ENCODE results near the gene FUS.

The FUS gene

DNA sequence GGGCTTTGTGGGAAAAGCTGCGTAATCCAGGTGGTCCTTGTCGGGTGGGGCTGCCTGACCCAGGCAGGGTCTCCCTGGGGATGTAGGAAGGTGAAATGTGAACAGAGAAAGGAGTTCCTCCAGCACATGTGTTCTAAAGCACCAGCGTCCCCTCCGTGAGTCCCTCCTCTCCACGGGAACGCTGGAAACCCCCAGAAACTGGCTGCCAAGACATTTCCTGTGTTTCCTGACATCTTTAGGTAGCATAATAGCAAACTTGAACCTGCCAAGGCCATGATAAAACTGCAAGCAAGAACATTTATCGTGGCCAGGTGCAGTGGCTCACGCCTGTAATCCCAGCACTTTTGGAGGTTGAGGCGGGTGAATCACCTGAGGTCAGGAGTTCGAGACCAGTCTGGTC lies 49.6 kb downstream of the FUS start:
- TF ChIP-seq RARB (CRISPR knock-in tag; IDR thresholded peaks at IDR 0.05) (no peak), SNAI2 (CRISPR knock-in tag; IDR thresholded peaks at IDR 0.05) (no peak), ZFP3 (CRISPR knock-in tag; IDR thresholded peaks at IDR 0.05) (no peak), CSDC2 (CRISPR knock-in tag; IDR thresholded peaks at IDR 0.05) (no peak), ARNTL (CRISPR knock-in tag; IDR thresholded peaks at IDR 0.05; ENCODE audit: borderline replicate concordance, low read depth) (no peak), ZC3H10 (CRISPR knock-in tag; IDR thresholded peaks at IDR 0.05) (no peak), ZNF8 (CRISPR knock-in tag; IDR thresholded peaks at IDR 0.05) (no peak), ISL1 (CRISPR knock-in tag; IDR thresholded peaks at IDR 0.05) (no peak), ZFP30 (CRISPR knock-in tag; IDR thresholded peaks at IDR 0.05) (no peak), BACH2 (CRISPR knock-in tag; IDR thresholded peaks at IDR 0.05; ENCODE audit: borderline replicate concordance) (no peak)
- TF ChIP-seq, protein P1, sequence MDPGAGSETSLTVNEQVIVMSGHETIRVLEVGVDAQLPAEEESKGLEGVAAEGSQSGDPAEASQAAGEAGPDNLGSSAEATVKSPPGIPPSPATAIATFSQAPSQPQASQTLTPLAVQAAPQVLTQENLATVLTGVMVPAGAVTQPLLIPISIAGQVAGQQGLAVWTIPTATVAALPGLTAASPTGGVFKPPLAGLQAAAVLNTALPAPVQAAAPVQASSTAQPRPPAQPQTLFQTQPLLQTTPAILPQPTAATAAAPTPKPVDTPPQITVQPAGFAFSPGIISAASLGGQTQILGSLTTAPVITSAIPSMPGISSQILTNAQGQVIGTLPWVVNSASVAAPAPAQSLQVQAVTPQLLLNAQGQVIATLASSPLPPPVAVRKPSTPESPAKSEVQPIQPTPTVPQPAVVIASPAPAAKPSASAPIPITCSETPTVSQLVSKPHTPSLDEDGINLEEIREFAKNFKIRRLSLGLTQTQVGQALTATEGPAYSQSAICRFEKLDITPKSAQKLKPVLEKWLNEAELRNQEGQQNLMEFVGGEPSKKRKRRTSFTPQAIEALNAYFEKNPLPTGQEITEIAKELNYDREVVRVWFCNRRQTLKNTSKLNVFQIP (CRISPR knock-in tag; IDR thresholded peaks at IDR 0.05; ENCODE audit: borderline replicate concordance, low read depth), result no peak
- TF ChIP-seq, protein P2, sequence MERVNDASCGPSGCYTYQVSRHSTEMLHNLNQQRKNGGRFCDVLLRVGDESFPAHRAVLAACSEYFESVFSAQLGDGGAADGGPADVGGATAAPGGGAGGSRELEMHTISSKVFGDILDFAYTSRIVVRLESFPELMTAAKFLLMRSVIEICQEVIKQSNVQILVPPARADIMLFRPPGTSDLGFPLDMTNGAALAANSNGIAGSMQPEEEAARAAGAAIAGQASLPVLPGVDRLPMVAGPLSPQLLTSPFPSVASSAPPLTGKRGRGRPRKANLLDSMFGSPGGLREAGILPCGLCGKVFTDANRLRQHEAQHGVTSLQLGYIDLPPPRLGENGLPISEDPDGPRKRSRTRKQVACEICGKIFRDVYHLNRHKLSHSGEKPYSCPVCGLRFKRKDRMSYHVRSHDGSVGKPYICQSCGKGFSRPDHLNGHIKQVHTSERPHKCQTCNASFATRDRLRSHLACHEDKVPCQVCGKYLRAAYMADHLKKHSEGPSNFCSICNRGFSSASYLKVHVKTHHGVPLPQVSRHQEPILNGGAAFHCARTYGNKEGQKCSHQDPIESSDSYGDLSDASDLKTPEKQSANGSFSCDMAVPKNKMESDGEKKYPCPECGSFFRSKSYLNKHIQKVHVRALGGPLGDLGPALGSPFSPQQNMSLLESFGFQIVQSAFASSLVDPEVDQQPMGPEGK (CRISPR knock-in tag; IDR thresholded peaks at IDR 0.05; ENCODE audit: borderline replicate concordance), result no peak
- TF ChIP-seq, protein P3, sequence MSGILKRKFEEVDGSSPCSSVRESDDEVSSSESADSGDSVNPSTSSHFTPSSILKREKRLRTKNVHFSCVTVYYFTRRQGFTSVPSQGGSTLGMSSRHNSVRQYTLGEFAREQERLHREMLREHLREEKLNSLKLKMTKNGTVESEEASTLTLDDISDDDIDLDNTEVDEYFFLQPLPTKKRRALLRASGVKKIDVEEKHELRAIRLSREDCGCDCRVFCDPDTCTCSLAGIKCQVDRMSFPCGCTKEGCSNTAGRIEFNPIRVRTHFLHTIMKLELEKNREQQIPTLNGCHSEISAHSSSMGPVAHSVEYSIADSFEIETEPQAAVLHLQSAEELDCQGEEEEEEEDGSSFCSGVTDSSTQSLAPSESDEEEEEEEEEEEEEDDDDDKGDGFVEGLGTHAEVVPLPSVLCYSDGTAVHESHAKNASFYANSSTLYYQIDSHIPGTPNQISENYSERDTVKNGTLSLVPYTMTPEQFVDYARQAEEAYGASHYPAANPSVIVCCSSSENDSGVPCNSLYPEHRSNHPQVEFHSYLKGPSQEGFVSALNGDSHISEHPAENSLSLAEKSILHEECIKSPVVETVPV (CRISPR knock-in tag; IDR thresholded peaks at IDR 0.05), result no peak
- ATAC-seq, result no peak

DNA sequence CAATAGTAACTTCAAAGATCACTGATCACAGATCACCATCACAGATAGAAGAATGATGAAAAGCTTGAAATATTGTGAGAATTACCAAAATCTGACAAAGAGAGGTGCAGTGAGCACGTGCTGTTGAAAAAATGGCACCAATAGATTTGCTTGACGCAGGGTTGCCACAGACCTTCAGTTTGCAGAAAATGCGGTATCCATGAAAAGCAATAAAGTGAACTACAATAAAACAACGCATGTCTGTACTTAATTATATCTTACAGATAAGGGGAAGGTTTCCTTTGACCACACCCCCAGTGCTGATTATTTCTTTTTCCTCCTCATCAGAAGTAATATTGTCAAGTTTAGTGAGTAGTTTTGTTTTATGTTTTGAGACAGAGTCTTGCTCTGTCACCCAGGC lies 58.1 kb downstream of the FUS start:
- TF ChIP-seq ZFP30 (CRISPR knock-in tag; IDR thresholded peaks at IDR 0.05) (no peak), ZNF70 (CRISPR knock-in tag; IDR thresholded peaks at IDR 0.05) (no peak), ARNTL (CRISPR knock-in tag; IDR thresholded peaks at IDR 0.05; ENCODE audit: borderline replicate concordance, low read depth) (no peak), OSR1 (CRISPR knock-in tag; IDR thresholded peaks at IDR 0.05) (no peak), SNAI2 (CRISPR knock-in tag; IDR thresholded peaks at IDR 0.05) (no peak), ESRRG (CRISPR knock-in tag; IDR thresholded peaks at IDR 0.05) (no peak), ZNF565 (CRISPR knock-in tag; conservative IDR thresholded peaks at IDR 0.05; ENCODE audit: low read depth) (no peak), CSDC2 (CRISPR knock-in tag; IDR thresholded peaks at IDR 0.05) (no peak), RARB (CRISPR knock-in tag; IDR thresholded peaks at IDR 0.05) (no peak), PPARA (CRISPR knock-in tag; IDR thresholded peaks at IDR 0.05; ENCODE audit: borderline replicate concordance) (no peak), ZC3H10 (CRISPR knock-in tag; IDR thresholded peaks at IDR 0.05) (no peak), TOX (CRISPR knock-in tag; IDR thresholded peaks at IDR 0.05; ENCODE audit: borderline replicate concordance) (no peak)
- TF ChIP-seq, protein P3 (CRISPR knock-in tag; IDR thresholded peaks at IDR 0.05), result no peak
- TF ChIP-seq, protein P1 (CRISPR knock-in tag; IDR thresholded peaks at IDR 0.05; ENCODE audit: borderline replicate concordance, low read depth), result no peak
- TF ChIP-seq, protein P4, sequence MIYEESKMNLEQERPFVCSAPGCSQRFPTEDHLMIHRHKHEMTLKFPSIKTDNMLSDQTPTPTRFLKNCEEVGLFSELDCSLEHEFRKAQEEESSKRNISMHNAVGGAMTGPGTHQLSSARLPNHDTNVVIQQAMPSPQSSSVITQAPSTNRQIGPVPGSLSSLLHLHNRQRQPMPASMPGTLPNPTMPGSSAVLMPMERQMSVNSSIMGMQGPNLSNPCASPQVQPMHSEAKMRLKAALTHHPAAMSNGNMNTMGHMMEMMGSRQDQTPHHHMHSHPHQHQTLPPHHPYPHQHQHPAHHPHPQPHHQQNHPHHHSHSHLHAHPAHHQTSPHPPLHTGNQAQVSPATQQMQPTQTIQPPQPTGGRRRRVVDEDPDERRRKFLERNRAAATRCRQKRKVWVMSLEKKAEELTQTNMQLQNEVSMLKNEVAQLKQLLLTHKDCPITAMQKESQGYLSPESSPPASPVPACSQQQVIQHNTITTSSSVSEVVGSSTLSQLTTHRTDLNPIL (CRISPR knock-in tag; IDR thresholded peaks at IDR 0.05; ENCODE audit: low read depth), result no peak
- TF ChIP-seq, protein P2 (CRISPR knock-in tag; IDR thresholded peaks at IDR 0.05; ENCODE audit: borderline replicate concordance), result no peak
- no peak for ATAC-seq
